MM.1S (cell line): ENCODE measurements around the gene SENP1.

Experiments used
- DNase-seq: peaks from one replicate; pipeline ENCODE4 v3.0.0-alpha.2; 2015
- H2AFZ ChIP-seq: fragments of 300-600 bp; sonication (generic); 2 replicates; pipeline ENCODE4 v1.6.0; 2016; ENCODE audit warnings: antibody characterized with exemption, low read length
- H3F3A ChIP-seq: fragments of 300-600 bp; sonication (generic); 2 replicates; pipeline ENCODE4 v1.6.1; 2016; ENCODE audit warnings: mild to moderate bottlenecking, antibody characterized with exemption, low read length, moderate library complexity, mixed read lengths; ENCODE audit not compliant: insufficient read depth
- H3K27ac ChIP-seq: fragments of 300-600 bp; sonication (generic); 2 replicates; pipeline ENCODE4 v1.5.1; 2016; ENCODE audit warnings: mild to moderate bottlenecking, low read length
- H3K27me3 ChIP-seq: fragments of 300-600 bp; sonication (generic); replicated peaks from 2 replicates; pipeline ENCODE4 v1.6.0; 2016; ENCODE audit warnings: low read length; ENCODE audit not compliant: insufficient read depth
- H3K36me3 ChIP-seq: fragments of 300-600 bp; sonication (generic); replicated peaks from 2 replicates; pipeline ENCODE4 v1.6.1; 2016; ENCODE audit warnings: mild to moderate bottlenecking, low read length, mixed read lengths; ENCODE audit not compliant: insufficient read depth
- H3K4me1 ChIP-seq: fragments of 300-600 bp; sonication (generic); 2 replicates; pipeline ENCODE4 v1.6.1; 2016; ENCODE audit warnings: low read length, mixed read lengths
- H3K4me2 ChIP-seq: fragments of 300-600 bp; sonication (generic); 2 replicates; pipeline ENCODE4 v1.6.0; 2016; ENCODE audit warnings: low read depth, low read length
- H3K4me3 ChIP-seq: fragments of 300-600 bp; sonication (generic); 2 replicates; pipeline ENCODE4 v1.5.1; 2016; ENCODE audit warnings: low read length, mixed read lengths
- H3K79me2 ChIP-seq: fragments of 300-600 bp; sonication (generic); 2 replicates; pipeline ENCODE4 v1.6.1; 2016; ENCODE audit warnings: mixed run types, low read length, mixed read lengths
- H3K9ac ChIP-seq: fragments of 300-600 bp; sonication (generic); 2 replicates; pipeline ENCODE4 v1.6.1; 2016; ENCODE audit warnings: low read length, mixed read lengths
- H3K9me2 ChIP-seq: fragments of 300-600 bp; sonication (generic); replicated peaks from 2 replicates; pipeline ENCODE4 v1.6.1; 2016; ENCODE audit warnings: mild to moderate bottlenecking, low read length, mixed read lengths; ENCODE audit not compliant: insufficient read depth
- H3K9me3 ChIP-seq: fragments of 300-600 bp; sonication (generic); replicated peaks from 2 replicates; pipeline ENCODE4 v1.6.1; 2016; ENCODE audit warnings: mild to moderate bottlenecking, low read length, mixed read lengths; ENCODE audit not compliant: insufficient read depth
- H4K20me1 ChIP-seq: fragments of 300-600 bp; sonication (generic); 2 replicates; pipeline ENCODE4 v1.6.1; 2016; ENCODE audit warnings: mild to moderate bottlenecking, low read length, moderate library complexity, mixed read lengths; ENCODE audit not compliant: insufficient read depth
- EZH2 ChIP-seq: fragments of 300-600 bp; sonication (generic); optimal IDR thresholded peaks from 2 replicates; pipeline ENCODE3; 2017; ENCODE audit warnings: low read depth, mild to moderate bottlenecking, antibody characterized with exemption, low read length, mixed read lengths
- EZH2phosphoT487 ChIP-seq: fragments of 300-600 bp; sonication (generic); IDR thresholded peaks from 2 replicates; pipeline ENCODE4 v1.6.1; 2018; ENCODE audit warnings: antibody characterized with exemption, low read length
- TF ChIP-seq, protein P1 (sequence below): fragments of 300-600 bp; sonication (generic); IDR thresholded peaks from 2 replicates; pipeline ENCODE4 v1.5.1; 2016; ENCODE audit warnings: antibody characterized with exemption, low read length, mixed read lengths

Gene SENP1

GRCh38 chr12:48002414-48002730 is 103.5 kb downstream of the SENP1 start:
- Histone ChIP-seq H3K4me1 (peaks cover 6% of the 10 kb centered on the region; the same call in 1 of the 2 replicates), H4K20me1 (no peaks in the 10 kb centered on the region), H3K4me3 (peak overlapping the region; percentile 53), H3K9me3 (no peaks in the 10 kb centered on the region), H3K27ac (no peak overlapping the region), H3K9ac (no peak overlapping the region), H3K27me3 (peaks cover 76% of the 10 kb centered on the region), H3K79me2 (no peaks in the 10 kb centered on the region), H2AFZ (no peak overlapping the region), H3K4me2 (peak overlapping the region; percentile 89), H3K9me2 (no peaks in the 10 kb centered on the region), H3K36me3 (no peaks in the 10 kb centered on the region), H3F3A (no peaks in the 10 kb centered on the region)
- TF ChIP-seq EZH2phosphoT487: no peak
- TF ChIP-seq, protein P1, sequence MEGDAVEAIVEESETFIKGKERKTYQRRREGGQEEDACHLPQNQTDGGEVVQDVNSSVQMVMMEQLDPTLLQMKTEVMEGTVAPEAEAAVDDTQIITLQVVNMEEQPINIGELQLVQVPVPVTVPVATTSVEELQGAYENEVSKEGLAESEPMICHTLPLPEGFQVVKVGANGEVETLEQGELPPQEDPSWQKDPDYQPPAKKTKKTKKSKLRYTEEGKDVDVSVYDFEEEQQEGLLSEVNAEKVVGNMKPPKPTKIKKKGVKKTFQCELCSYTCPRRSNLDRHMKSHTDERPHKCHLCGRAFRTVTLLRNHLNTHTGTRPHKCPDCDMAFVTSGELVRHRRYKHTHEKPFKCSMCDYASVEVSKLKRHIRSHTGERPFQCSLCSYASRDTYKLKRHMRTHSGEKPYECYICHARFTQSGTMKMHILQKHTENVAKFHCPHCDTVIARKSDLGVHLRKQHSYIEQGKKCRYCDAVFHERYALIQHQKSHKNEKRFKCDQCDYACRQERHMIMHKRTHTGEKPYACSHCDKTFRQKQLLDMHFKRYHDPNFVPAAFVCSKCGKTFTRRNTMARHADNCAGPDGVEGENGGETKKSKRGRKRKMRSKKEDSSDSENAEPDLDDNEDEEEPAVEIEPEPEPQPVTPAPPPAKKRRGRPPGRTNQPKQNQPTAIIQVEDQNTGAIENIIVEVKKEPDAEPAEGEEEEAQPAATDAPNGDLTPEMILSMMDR: no peak
- no peak for TF ChIP-seq EZH2
- DNase-seq: no peak

DNA sequence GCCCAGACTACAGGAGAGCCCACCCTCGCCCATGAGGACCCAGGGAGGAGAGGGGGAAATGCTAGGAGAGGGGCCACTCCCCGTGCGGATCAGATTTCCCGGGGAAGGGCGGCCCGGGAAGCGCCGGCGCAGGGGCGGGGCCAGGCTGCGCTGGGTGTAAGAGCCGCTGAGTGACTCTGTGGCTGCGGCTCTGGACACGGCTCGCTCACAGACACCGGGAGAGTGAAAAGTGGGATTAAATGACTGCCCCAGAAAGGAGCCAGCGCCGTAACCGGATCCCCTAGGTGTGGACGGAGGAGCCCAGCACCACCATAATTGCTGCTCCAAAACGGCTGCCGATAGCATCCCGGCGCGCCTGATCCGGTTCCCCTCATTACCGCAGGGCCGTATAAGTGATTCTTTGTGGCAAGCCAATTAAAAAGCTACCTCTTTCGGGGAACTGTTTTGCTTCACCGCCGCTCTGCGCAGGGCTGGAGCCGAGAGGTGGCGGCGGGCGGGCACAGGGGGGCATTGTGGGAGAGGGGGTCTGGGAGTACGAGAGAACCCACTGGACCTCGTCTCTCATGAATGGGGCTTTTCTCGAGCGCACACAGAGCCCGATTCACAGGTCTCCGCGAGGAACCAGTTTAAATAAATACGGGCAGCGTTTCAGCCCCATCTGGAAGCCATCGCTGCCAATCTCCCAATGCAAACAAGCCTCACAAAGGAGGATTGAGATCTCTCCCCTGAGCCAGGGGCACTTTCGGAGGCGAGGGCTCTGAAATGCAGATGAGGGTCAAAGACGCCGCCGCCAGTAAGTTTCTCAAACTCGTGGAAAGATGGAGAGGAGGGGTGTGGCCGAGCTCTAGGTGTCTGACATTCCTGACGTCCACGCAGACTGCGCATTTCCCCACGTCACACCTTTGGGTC is 104.1 kb downstream of the SENP1 start:
- H3K4me2 ChIP-seq: peak overlapping the region; percentile 89
- no peaks in the 10 kb centered on the region for H3K79me2 ChIP-seq
- H3K4me1 ChIP-seq: peaks cover 6% of the 10 kb centered on the region; the same call in 1 of the 2 replicates
- peak overlapping the region; percentile 48 for H2AFZ ChIP-seq
- TF ChIP-seq, protein P1: no peak
- TF ChIP-seq EZH2 (no peak), EZH2phosphoT487 (no peak)
- no peaks in the 10 kb centered on the region for H3K9me2 ChIP-seq
- H3K27me3 ChIP-seq: peaks cover 76% of the 10 kb centered on the region
- no peaks in the 10 kb centered on the region for H3F3A ChIP-seq
- H3K9ac ChIP-seq: no peak overlapping the region
- peak overlapping the region; percentile 53 for H3K4me3 ChIP-seq
- H3K27ac ChIP-seq: no peak overlapping the region
- H4K20me1 ChIP-seq: no peaks in the 10 kb centered on the region
- H3K36me3 ChIP-seq: no peaks in the 10 kb centered on the region
- no peaks in the 10 kb centered on the region for H3K9me3 ChIP-seq
- DNase-seq: no peak

- TF ChIP-seq EZH2phosphoT487 (no peak), EZH2 (no peak)
- TF ChIP-seq, protein P1: no peak
- H3K4me3 ChIP-seq: peak overlapping the region; percentile 53
- H3K27me3 ChIP-seq: peaks cover 76% of the 10 kb centered on the region
- no peak overlapping the region for H3K9ac ChIP-seq
- no peaks in the 10 kb centered on the region for H3K79me2 ChIP-seq
- no peaks in the 10 kb centered on the region for H4K20me1 ChIP-seq
- H3K27ac ChIP-seq: no peak overlapping the region
- peaks cover 6% of the 10 kb centered on the region; the same call in 1 of the 2 replicates for H3K4me1 ChIP-seq
- peak overlapping the region; percentile 45 for H2AFZ ChIP-seq
- H3K4me2 ChIP-seq: peak overlapping the region; percentile 89
- DNase-seq: no peak
- H3K9me3 ChIP-seq: no peaks in the 10 kb centered on the region
- H3F3A ChIP-seq: no peaks in the 10 kb centered on the region
- no peaks in the 10 kb centered on the region for H3K9me2 ChIP-seq
- H3K36me3 ChIP-seq: no peaks in the 10 kb centered on the region
Observed at GRCh38 chr12:48000878-48001504, 104.9 kb downstream of the SENP1 start.
